Activated naive CD4-positive, alpha-beta T cell treated with anti-CD3 and anti-CD28 coated beads, Interleukin-2, amount 50 U/mL, for 16 hours (primary cell): Measurements from ENCODE around the gene SDK1.
"Not testable (repeated sequence)": the region's sequence is repeated elsewhere in the genome, so short reads cannot be mapped to it uniquely, and the experiment has no call there.

ENCODE experiments used
- DNase-seq: peaks from one replicate; pipeline ENCODE4 v3.0.0-alpha.2; 2020

SDK1 gene

GRCh38 chr7:3754493-3755341, 453.7 kb downstream of the SDK1 start:
- DNase-seq: no peak

- DNase-seq: not testable (repeated sequence)
Measured at GRCh38 chr7:3755778-3756453, 454.9 kb downstream of the SDK1 start.

GRCh38 chr7:3757059-3757458, 456.0 kb downstream of the SDK1 start:
- no peak for DNase-seq

- DNase-seq: no peak
Measured at GRCh38 chr7:3760651-3761050, 459.6 kb downstream of the SDK1 start.

- no peak for DNase-seq
Measured at GRCh38 chr7:3762146-3762831, 461.2 kb downstream of the SDK1 start.

GRCh38 chr7:3767917-3768777, 467.1 kb downstream of the SDK1 start:
- no peak for DNase-seq

- DNase-seq: no peak
Measured at GRCh38 chr7:3771906-3772305, 470.9 kb downstream of the SDK1 start.

- no peak for DNase-seq
Measured at GRCh38 chr7:3778345-3778744, 477.3 kb downstream of the SDK1 start.

- DNase-seq: no peak
Measured at GRCh38 chr7:3780016-3780415, 479.0 kb downstream of the SDK1 start.

GRCh38 chr7:3780525-3780924, 479.5 kb downstream of the SDK1 start:
- no peak for DNase-seq

GRCh38 chr7:3781607-3782006, 480.6 kb downstream of the SDK1 start:
- no peak for DNase-seq

- DNase-seq: no peak
Measured at GRCh38 chr7:3787717-3788264, 486.7 kb downstream of the SDK1 start.

GRCh38 chr7:3790803-3791202, 489.8 kb downstream of the SDK1 start:
- no peak for DNase-seq

- DNase-seq: no peak
Measured at GRCh38 chr7:3791327-3791726, 490.3 kb downstream of the SDK1 start.

- DNase-seq: no peak
Measured at GRCh38 chr7:3795141-3795540, 494.1 kb downstream of the SDK1 start.

- no peak for DNase-seq
Measured at GRCh38 chr7:3795781-3796180, 494.7 kb downstream of the SDK1 start.

- no peak for DNase-seq
Measured at GRCh38 chr7:3805151-3805550, 504.1 kb downstream of the SDK1 start.

- DNase-seq: no peak
Measured at GRCh38 chr7:3806516-3806915, 505.5 kb downstream of the SDK1 start.

GRCh38 chr7:3807824-3808223, 506.8 kb downstream of the SDK1 start:
- no peak for DNase-seq

- no peak for DNase-seq
Measured at GRCh38 chr7:3821488-3821887, 520.4 kb downstream of the SDK1 start.

GRCh38 chr7:3825491-3825890, 524.4 kb downstream of the SDK1 start:
- DNase-seq: no peak

- no peak for DNase-seq
Measured at GRCh38 chr7:3832199-3832598, 531.1 kb downstream of the SDK1 start.

- no peak for DNase-seq
Measured at GRCh38 chr7:3835109-3835508, 534.1 kb downstream of the SDK1 start.
